Measurements from ENCODE around the gene PTGER4. TPM values are rescaled to one million over a fixed set of nuclear protein-coding genes. Genes with fewer than 3 reads are reported as not detected.

PTGER4 gene
- polyA plus RNA-seq, 1 of the 3 experiments (the other 2 are of a cell fraction), result not detected

GRCh38 chr5:40733434-40733833 lies 53.7 kb downstream of the PTGER4 start:
- Histone ChIP-seq H3K36me3 (replicated peaks in 1 of 2; ENCODE audit: control insufficient read depth in 1 of 2, insufficient read depth in 2 of 2, low read length in 1 of 2) (peaks cover 0 to 9% of the 10 kb centered on the region in 2 experiments), H3K9ac (no peak overlapping the region), H3K9me3 (no peaks in the 10 kb centered on the region), H3K4me1 (ENCODE audit: control insufficient read depth in 1 of 2, insufficient read depth in 2 of 2, low read depth in 1 of 2, low read length in 1 of 2) (peaks cover 0 to 20% of the 10 kb centered on the region in 2 experiments; a peak in 1 of 4 replicates), H3F3A (replicated peaks; ENCODE audit: insufficient read depth) (peaks cover 20% of the 10 kb centered on the region), H3K4me2 (no peak overlapping the region), H3K9me2 (no peaks in the 10 kb centered on the region), H3K27ac (ENCODE audit: low read depth in 2 of 2, low read length in 1 of 2) (no peak overlapping the region), H3K79me2 (ENCODE audit: insufficient read depth) (no peaks in the 10 kb centered on the region; the same call in 1 of the 2 replicates), H2AFZ (ENCODE audit: low read depth) (no peak overlapping the region), H3K27me3 (ENCODE audit: insufficient read depth) (no peaks in the 10 kb centered on the region), H3K4me3 (ENCODE audit: low read depth in 2 of 2, low read length in 1 of 2) (no peak overlapping the region), H4K20me1 (ENCODE audit: insufficient read depth) (no peaks in the 10 kb centered on the region)
- ChIA-PET CTCF (interaction anchor here (1.5 kb wide), 1 partner anchor 146 kb away, joined by 3 read pairs; no protein-coding TSS in a partner anchor), POLR2A (no interaction called here)
- WGBS (ENCODE audit: low lambda C conversion rate), result 96% methylated on average over 2 of the region's 2 CpGs
- TF ChIP-seq PBX3 (IDR thresholded peaks at IDR 0.05) (no peak), GATA2 (CRISPR knock-in tag; IDR thresholded peaks at IDR 0.05) (no peak), FOXM1 (IDR thresholded peaks at IDR 0.05; ENCODE audit: low read depth) (no peak), RXRA (IDR thresholded peaks at IDR 0.05; ENCODE audit: borderline replicate concordance, low read depth) (no peak), IRF3 (IDR thresholded peaks at IDR 0.05; ENCODE audit: low read depth, low read length) (no peak), NRF1 (IDR thresholded peaks at IDR 0.05; ENCODE audit: low read depth, low read length) (no peak), CTCF (IDR thresholded peaks at IDR 0.05) (no peak), EP300 (IDR thresholded peaks at IDR 0.05; ENCODE audit: borderline replicate concordance in 1 of 2, low read depth in 1 of 2, low read length in 1 of 2) (no peak)
- DNase-seq, result no peak

GRCh38 chr5:40733879-40734563 lies 54.3 kb downstream of the PTGER4 start:
- POLR2A ChIA-PET, result no interaction called here
- H3K4me2 ChIP-seq, result no peak overlapping the region
- H3K9ac ChIP-seq, result no peak overlapping the region
- WGBS (ENCODE audit: low lambda C conversion rate), result 72% methylated on average over 3 of the region's 3 CpGs
- TF ChIP-seq REST (IDR thresholded peaks at IDR 0.05; ENCODE audit: low read depth, low read length), result no peak
- TF ChIP-seq MAX (IDR thresholded peaks at IDR 0.05; ENCODE audit: low read depth), result no peak
- TF ChIP-seq SMC3 (IDR thresholded peaks at IDR 0.05; ENCODE audit: low read depth, low read length), result no peak
- TF ChIP-seq FOXJ3 (CRISPR knock-in tag; IDR thresholded peaks at IDR 0.05), result no peak
- no peak for TF ChIP-seq RCOR1 (IDR thresholded peaks at IDR 0.05; ENCODE audit: low read length)
- no peak for TF ChIP-seq JUND (IDR thresholded peaks at IDR 0.05)
- TF ChIP-seq POLR2AphosphoS5 (IDR thresholded peaks at IDR 0.05; ENCODE audit: low read depth, low read length), result no peak
- no peak for TF ChIP-seq IRF3 (IDR thresholded peaks at IDR 0.05; ENCODE audit: low read depth, low read length)
- no peak for TF ChIP-seq EP300 (IDR thresholded peaks at IDR 0.05; ENCODE audit: borderline replicate concordance in 1 of 2, low read depth in 1 of 2, low read length in 1 of 2)
- H3K27ac ChIP-seq (ENCODE audit: low read depth in 2 of 2, low read length in 1 of 2), result no peak overlapping the region
- no peaks in the 10 kb centered on the region; the same call in 1 of the 2 replicates for H3K9me3 ChIP-seq
- H3K79me2 ChIP-seq (ENCODE audit: insufficient read depth), result no peaks in the 10 kb centered on the region; the same call in 1 of the 2 replicates
- CTCF ChIA-PET, result interaction anchor here (1.0 to 2.7 kb wide), 4 partner anchors 8 to 145 kb away, joined by 3 to 7 read pairs (median 4); partner anchors contain the start of gene TTC33
- H2AFZ ChIP-seq (ENCODE audit: low read depth), result no peak overlapping the region
- no peak overlapping the region for H3K4me3 ChIP-seq (ENCODE audit: low read depth in 2 of 2, low read length in 1 of 2)
- H3K36me3 ChIP-seq (replicated peaks in 1 of 2; ENCODE audit: control insufficient read depth in 1 of 2, insufficient read depth in 2 of 2, low read length in 1 of 2), result peaks cover 0 to 15% of the 10 kb centered on the region in 2 experiments
- H3F3A ChIP-seq (replicated peaks; ENCODE audit: insufficient read depth), result peaks cover 20% of the 10 kb centered on the region
- no peaks in the 10 kb centered on the region for H4K20me1 ChIP-seq (ENCODE audit: insufficient read depth)
- no peaks in the 10 kb centered on the region for H3K27me3 ChIP-seq (ENCODE audit: insufficient read depth)
- peaks cover 0 to 20% of the 10 kb centered on the region in 2 experiments; a peak in 1 of 4 replicates for H3K4me1 ChIP-seq (ENCODE audit: control insufficient read depth in 1 of 2, insufficient read depth in 2 of 2, low read depth in 1 of 2, low read length in 1 of 2)
- no peaks in the 10 kb centered on the region for H3K9me2 ChIP-seq
- DNase-seq, result no peak

Data from SK-N-SH (cell line).